Esophagus squamous epithelium (tissue), 5 donors: Measurements from ENCODE around the gene EPB41L4B. TPM values are rescaled to one million over a fixed set of nuclear protein-coding genes. Genes with fewer than 3 reads are reported as not detected.

Experiments
- DNase-seq: peaks from one replicate; lab custom pipeline; 2025; lab: John Stamatoyannopoulos, UW
- H3K27ac ChIP-seq, 4 donors: fragments of 200-600 bp; sonication (generic); one replicate each; pipeline ENCODE4 v1.5.1; 2016 to 2019; ENCODE audit warnings: mild to moderate bottlenecking in 1 of 4
- H3K27me3 ChIP-seq, 4 donors: fragments of 200-600 bp; sonication (generic); 1 replicate in 3 of 4; 2 replicates in 1 of 4; pipeline versions ENCODE4 v1.5.1 to v1.6.0; 2017 to 2021; ENCODE audit warnings: antibody characterized with exemption in 1 of 4
- H3K36me3 ChIP-seq, 3 donors: fragments of 200-600 bp; sonication (generic); one replicate each; pipeline ENCODE4 v1.5.1; 2016 to 2019
- H3K4me1 ChIP-seq, 3 donors: fragments of 200-600 bp; sonication (generic); one replicate each; pipeline ENCODE4 v1.5.1; 2017 to 2019
- H3K4me3 ChIP-seq, 4 donors: fragments of 200-600 bp; sonication (generic); 1 replicate in 3 of 4; 2 replicates in 1 of 4; pipeline ENCODE4 v1.5.1; 2016 to 2019; ENCODE audit warnings: mild to moderate bottlenecking in 2 of 4, moderate library complexity in 1 of 4
- H3K9me3 ChIP-seq, 3 donors: fragments of 200-600 bp; sonication (generic); one replicate each; pipeline ENCODE4 v1.5.1; 2016 to 2019
- CTCF ChIP-seq, 6 experiments: fragments of 450-650 bp in 4 of 6; fragments of 200-600 bp in 2 of 6; sonication (generic) in 2 of 6; IDR thresholded peaks; one replicate each; pipeline ENCODE4 v1.5.1; 2016 to 2019; ENCODE audit warnings: antibody characterized with exemption in 6 of 6, mild to moderate bottlenecking in 4 of 6, moderate library complexity in 4 of 6
- POLR2A ChIP-seq, 4 donors: fragments of 450-650 bp; IDR thresholded peaks; one replicate each; pipeline ENCODE4 v1.6.1; 2017; ENCODE audit warnings: antibody characterized with exemption in 4 of 4, mild to moderate bottlenecking in 4 of 4, moderate library complexity in 3 of 4
- WGBS, 2 donors: methylation state at CpG; one replicate each; pipeline ENCODE4 v1.1.5; 2018; 5-methylcytosine and 5-hydroxymethylcytosine counted together
- intact Hi-C: fragments of 100-400 bp; cut with DNase I; formaldehyde crosslinking; loops from one replicate; pipeline ENCODE4 v1.15.0; 2022
- total RNA-seq, 4 donors: library from RNA; depleted of rRNA; stranded (reverse); fragments of >200 nt; gene quantifications; one replicate each; pipeline ENCODE4 v1.1.0, GENCODE V29; 2016
- donor health status: DM: yes; HTN: yes; CAD: no.

Gene EPB41L4B
- total RNA-seq, 4 donors from 2014 or later, result 0.45 to 3.8 (median 1.8) TPM

- Histone ChIP-seq H3K27ac (no peak overlapping the region), H3K36me3 (no peaks in the 10 kb centered on the region), H3K4me3 (no peak overlapping the region), H3K27me3 (peaks cover 0 to 17% (median 0%) of the 10 kb centered on the region in 4 donors), H3K9me3 (no peaks in the 10 kb centered on the region), H3K4me1 (no peaks in the 10 kb centered on the region)
- TF ChIP-seq CTCF (IDR thresholded peaks at IDR 0.05) (peak in 3 of 6 experiments; percentile 2 to 48 (median 4)), POLR2A (IDR thresholded peaks at IDR 0.05) (no peak)
- 72 to 73% methylated on average over 7 to 8 of the region's 13 CpGs for WGBS, 2 donors
- intact Hi-C loops, result no loop called here
- DNase-seq, result no peak
These were observed 137.7 kb downstream of the EPB41L4B start for GRCh38 chr9:109182940-109183798.

GRCh38 chr9:109182550-109182939 is 138.3 kb downstream of the EPB41L4B start:
- intact Hi-C loops, result no loop called here
- no peaks in the 10 kb centered on the region for H3K4me1 ChIP-seq
- H3K9me3 ChIP-seq, result no peaks in the 10 kb centered on the region
- 75 to 78% methylated on average over 9 of the region's 9 CpGs for WGBS, 2 donors
- no peak for DNase-seq
- no peak overlapping the region for H3K4me3 ChIP-seq
- H3K27ac ChIP-seq, result no peak overlapping the region
- TF ChIP-seq POLR2A (IDR thresholded peaks at IDR 0.05) (no peak), CTCF (IDR thresholded peaks at IDR 0.05) (no peak)
- H3K36me3 ChIP-seq, result no peaks in the 10 kb centered on the region
- peaks cover 0 to 17% (median 0%) of the 10 kb centered on the region in 4 donors for H3K27me3 ChIP-seq

- Histone ChIP-seq H3K4me3 (no peak overlapping the region), H3K27me3 (peaks cover 0 to 17% (median 0%) of the 10 kb centered on the region in 4 donors), H3K9me3 (no peaks in the 10 kb centered on the region), H3K4me1 (peaks cover 0 to 5% (median 0%) of the 10 kb centered on the region in 3 donors), H3K27ac (no peak overlapping the region), H3K36me3 (no peaks in the 10 kb centered on the region)
- intact Hi-C loops, result no loop called here
- TF ChIP-seq POLR2A (IDR thresholded peaks at IDR 0.05), result no peak
- TF ChIP-seq CTCF (IDR thresholded peaks at IDR 0.05), result no peak
- DNase-seq, result no peak
- 70 to 100% methylated on average over 1 of the region's 1 CpG for WGBS, 2 donors
These were observed 139.6 kb downstream of the EPB41L4B start for GRCh38 chr9:109181284-109181683.

GRCh38 chr9:109179801-109180523 is 140.9 kb downstream of the EPB41L4B start:
- 57 to 73% methylated on average over 5 to 7 of the region's 9 CpGs for WGBS, 2 donors
- Histone ChIP-seq H3K27me3 (peaks cover 0 to 9% (median 0%) of the 10 kb centered on the region in 4 donors), H3K9me3 (no peaks in the 10 kb centered on the region), H3K27ac (no peak overlapping the region), H3K36me3 (no peaks in the 10 kb centered on the region), H3K4me1 (peaks cover 0 to 10% (median 0%) of the 10 kb centered on the region in 3 donors), H3K4me3 (no peak overlapping the region)
- DNase-seq, result no peak
- intact Hi-C loops, result no loop called here
- no peak for TF ChIP-seq POLR2A (IDR thresholded peaks at IDR 0.05)
- TF ChIP-seq CTCF (IDR thresholded peaks at IDR 0.05), result no peak

- H3K9me3 ChIP-seq, result no peaks in the 10 kb centered on the region
- 76 to 83% methylated on average over 2 of the region's 2 CpGs for WGBS, 2 donors
These were observed 143.9 kb downstream of the EPB41L4B start for GRCh38 chr9:109176963-109177362.

More at GRCh38 chr9:109176963-109177362, 143.9 kb downstream of the EPB41L4B start:
- H3K4me3 ChIP-seq, result no peak overlapping the region
- H3K4me1 ChIP-seq, result peaks cover 0 to 10% (median 0%) of the 10 kb centered on the region in 3 donors
- peaks cover 0 to 10% (median 0%) of the 10 kb centered on the region in 4 donors for H3K27me3 ChIP-seq
- no peaks in the 10 kb centered on the region for H3K36me3 ChIP-seq
- DNase-seq, result no peak
- intact Hi-C loops, result no loop called here
- TF ChIP-seq POLR2A (IDR thresholded peaks at IDR 0.05) (no peak), CTCF (IDR thresholded peaks at IDR 0.05) (no peak)
- no peak overlapping the region for H3K27ac ChIP-seq
